Natural killer cell treated with Interleukin-12 subunit alpha and Interleukin-12 subunit beta and Interleukin-15 and Interleukin-18, amount 100 ng/mL, for 72 hours (primary cell): ENCODE results near the gene RCAN1. TPM values are rescaled to one million over a fixed set of nuclear protein-coding genes. Genes with fewer than 3 reads are reported as not detected.
"Not testable (repeated sequence)": the region's sequence is repeated elsewhere in the genome, so short reads cannot be mapped to it uniquely, and the experiment has no call there.

ENCODE experiments used
- ATAC-seq, 2 donors: fragments of 150-1000 bp; cut with Tn5 transposase in 1 of 2; sonication (Bioruptor Pico), chemical (Tn5 transposase) in 1 of 2; 2 replicates each; pipeline ENCODE4 v1.10.0; 2021
- DNase-seq: peaks from one replicate; pipeline ENCODE4 v3.0.0; 2022; ENCODE audit warnings: low spot score
- H3K27ac Mint-ChIP-seq, 2 donors: 1 replicate in 1 of 2; 2 replicates in 1 of 2; pipeline ENCODE4 v1.8.0; 2022; ENCODE audit warnings: mixed read lengths in 2 of 2, mild to moderate bottlenecking in 1 of 2, moderate library complexity in 1 of 2
- H3K27me3 Mint-ChIP-seq, 2 donors: 1 replicate in 1 of 2; 2 replicates in 1 of 2; pipeline ENCODE4 v1.8.0; 2022; ENCODE audit warnings: mixed read lengths in 2 of 2
- H3K36me3 Mint-ChIP-seq: one replicate; pipeline ENCODE4 v1.8.0; 2022; ENCODE audit warnings: mixed read lengths
- H3K4me1 Mint-ChIP-seq, 2 donors: 1 replicate in 1 of 2; 2 replicates in 1 of 2; pipeline ENCODE4 v1.8.0; 2022; ENCODE audit warnings: low read depth in 2 of 2, mixed read lengths in 2 of 2, mild to moderate bottlenecking in 1 of 2
- H3K4me3 Mint-ChIP-seq: one replicate; pipeline ENCODE4 v1.8.0; 2022; ENCODE audit warnings: mixed read lengths
- H3K9me3 Mint-ChIP-seq: 2 replicates; pipeline ENCODE4 v1.8.0; 2022; ENCODE audit warnings: mixed read lengths
- total RNA-seq, 2 donors: library from RNA; stranded (reverse); gene quantifications; one replicate each; pipeline ENCODE4 v1.2.3, GENCODE V29; 2022

Gene RCAN1
- total RNA-seq, 2 donors from 2014 or later, result 10.1 to 11.5 TPM

DNA sequence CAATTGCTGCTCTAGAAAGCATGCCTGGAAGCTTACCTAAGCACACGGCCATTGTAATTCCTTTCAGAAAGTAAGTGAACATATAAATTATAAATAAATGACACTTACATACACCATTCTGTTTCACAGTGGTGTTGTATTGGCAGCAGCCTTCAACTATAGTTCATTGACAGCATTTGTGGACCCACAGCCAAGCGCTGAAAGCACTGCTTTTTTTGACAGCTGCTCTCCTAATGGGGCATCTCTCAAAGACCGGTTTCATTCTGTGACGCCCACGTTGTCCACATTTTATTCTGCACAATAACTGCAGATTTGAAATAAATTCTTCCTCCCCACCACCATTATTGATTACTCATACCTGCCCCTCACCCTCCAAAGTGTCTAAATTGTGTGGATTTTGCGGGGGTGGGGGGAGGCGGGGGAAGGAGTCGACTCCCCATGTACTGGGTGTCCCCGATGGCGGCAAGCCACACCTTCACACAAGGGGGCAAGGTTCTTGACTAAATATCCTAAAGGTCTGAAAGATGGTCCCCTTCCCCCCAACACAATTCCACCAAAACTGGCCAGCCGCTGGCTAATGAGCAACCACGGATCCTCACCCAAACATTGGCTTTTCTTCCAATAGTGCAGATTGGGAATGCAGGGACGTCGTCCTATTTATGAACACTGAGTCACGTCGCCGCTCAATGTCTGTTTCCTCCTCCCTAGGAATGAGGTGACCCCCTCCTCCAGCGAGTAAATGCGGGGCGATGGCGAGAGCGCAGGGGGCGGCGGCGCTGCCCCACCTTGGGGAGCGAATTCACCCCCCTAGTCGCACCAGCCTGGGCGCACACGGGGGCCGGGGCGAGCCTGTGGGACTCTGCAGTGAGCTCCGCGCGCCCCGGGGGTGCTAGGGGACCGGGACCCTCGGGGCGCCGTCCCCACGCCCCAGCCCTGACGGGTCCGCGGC, 960 bp downstream of the RCAN1 start:
- H3K9me3 Mint-ChIP-seq, result no peaks in the 10 kb centered on the region
- peaks cover 26 to 32% of the 10 kb centered on the region in 2 donors for H3K4me1 Mint-ChIP-seq
- ATAC-seq (no peak), DNase-seq (no peak)
- H3K4me3 Mint-ChIP-seq, result peak overlapping the region; percentile 84
- H3K36me3 Mint-ChIP-seq, result no peaks in the 10 kb centered on the region
- H3K27me3 Mint-ChIP-seq, result peaks cover 0 to 4% of the 10 kb centered on the region in 2 donors
- peak overlapping the region; percentile 17 to 30 for H3K27ac Mint-ChIP-seq

DNA sequence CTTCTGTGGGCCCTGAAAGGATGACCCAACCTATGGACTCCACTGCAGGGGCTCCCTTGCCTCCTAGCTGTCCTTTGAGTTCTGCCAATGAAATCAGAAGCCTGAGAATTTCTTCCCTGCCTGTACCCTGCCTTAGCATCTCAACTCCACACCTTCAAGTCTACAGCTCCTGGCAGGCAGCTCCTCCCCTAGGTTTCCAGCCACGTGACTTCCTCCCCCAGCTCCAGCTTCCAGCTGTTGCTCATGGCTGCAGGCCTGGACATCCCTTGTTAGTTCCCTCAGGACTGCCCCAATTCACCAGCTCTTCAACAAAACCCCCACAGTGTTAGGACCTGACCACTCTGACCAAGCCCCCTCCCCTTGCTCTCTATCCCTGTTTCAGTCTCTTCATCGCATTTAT, 2.4 kb downstream of the RCAN1 start:
- Mint-ChIP-seq H3K27ac (peak overlapping the region in 1 of 2 donors; percentile 45), H3K4me3 (no peak overlapping the region), H3K9me3 (no peaks in the 10 kb centered on the region), H3K4me1 (peaks cover 26 to 32% of the 10 kb centered on the region in 2 donors), H3K36me3 (no peaks in the 10 kb centered on the region), H3K27me3 (peaks cover 0 to 4% of the 10 kb centered on the region in 2 donors)
- ATAC-seq (no peak), DNase-seq (no peak)

DNA sequence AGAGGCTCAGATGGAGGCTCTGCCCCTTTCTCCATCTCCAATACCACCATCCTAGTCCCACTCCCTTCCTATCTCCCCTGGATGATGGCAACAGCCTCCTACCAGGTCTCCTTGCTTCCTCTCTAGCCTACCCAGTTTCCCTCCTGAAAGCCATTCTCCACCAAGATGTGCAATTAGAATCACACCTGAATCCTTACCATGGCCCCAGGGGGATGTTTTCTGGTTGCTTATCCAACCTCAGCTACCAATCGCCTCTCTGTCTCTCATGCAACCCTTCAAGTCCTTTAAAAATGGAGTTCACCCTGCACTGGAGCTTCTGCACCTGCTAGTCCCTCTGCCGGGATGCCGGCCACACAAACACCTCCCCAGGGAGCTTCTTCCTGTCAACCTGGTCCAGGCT, 2.9 kb downstream of the RCAN1 start:
- Mint-ChIP-seq H3K4me1 (peaks cover 26 to 32% of the 10 kb centered on the region in 2 donors), H3K27ac (no peak overlapping the region), H3K9me3 (no peaks in the 10 kb centered on the region), H3K4me3 (no peak overlapping the region), H3K36me3 (no peaks in the 10 kb centered on the region), H3K27me3 (no peaks in the 10 kb centered on the region)
- DNase-seq, result no peak
- ATAC-seq, result no peak

DNA sequence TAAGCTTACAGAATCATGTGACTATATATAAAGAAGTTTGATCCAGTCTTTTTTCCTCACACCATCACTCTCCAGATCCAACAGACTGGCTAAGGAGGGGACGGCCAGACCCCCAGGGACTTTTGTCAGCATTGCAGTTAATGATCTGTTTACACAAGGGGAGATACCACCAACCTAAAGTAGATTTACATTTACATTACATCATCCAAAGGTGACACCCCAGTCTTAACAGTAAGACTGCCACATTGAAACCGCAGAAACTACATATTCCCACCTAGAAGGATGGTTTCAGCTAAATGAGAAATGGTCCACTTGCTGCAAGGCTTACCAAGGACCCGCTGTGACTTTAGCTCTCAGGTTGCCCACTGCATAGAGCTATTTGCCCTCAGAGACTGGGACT, 3.4 kb downstream of the RCAN1 start:
- no peaks in the 10 kb centered on the region for H3K36me3 Mint-ChIP-seq
- H3K27ac Mint-ChIP-seq, result no peak overlapping the region
- ATAC-seq, result no peak
- no peak overlapping the region for H3K4me3 Mint-ChIP-seq
- peaks cover 26 to 32% of the 10 kb centered on the region in 2 donors for H3K4me1 Mint-ChIP-seq
- H3K9me3 Mint-ChIP-seq, result no peaks in the 10 kb centered on the region
- no peaks in the 10 kb centered on the region for H3K27me3 Mint-ChIP-seq
- no peak for DNase-seq

DNA sequence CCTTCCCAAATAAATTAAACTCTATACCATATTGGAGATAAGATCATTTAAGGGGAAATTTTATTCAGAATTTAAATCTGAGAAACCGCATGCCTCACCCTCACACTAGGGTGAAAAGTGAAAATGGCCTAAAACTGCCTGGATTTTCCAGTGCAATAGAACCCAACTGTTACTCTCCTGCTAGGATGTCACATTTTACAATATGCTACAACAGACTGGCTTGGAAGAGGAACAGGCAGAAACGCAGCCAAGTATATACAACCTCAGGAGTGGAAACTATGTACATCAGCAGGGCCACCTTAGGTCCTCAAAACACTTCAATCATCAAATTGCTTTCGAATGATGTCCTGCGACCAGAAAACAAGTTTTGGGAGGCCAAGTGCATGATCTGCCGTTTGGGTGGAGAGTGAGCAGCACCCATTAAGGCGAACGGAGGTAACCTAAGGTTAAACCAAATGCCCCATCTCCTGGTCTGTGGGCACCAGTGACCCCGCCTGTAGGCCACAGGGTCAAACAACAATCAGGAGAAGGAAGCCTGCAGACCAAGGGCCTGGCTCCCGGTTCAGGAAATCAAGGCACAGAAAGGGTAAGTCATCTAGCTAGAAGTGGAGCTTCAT, 4.9 kb downstream of the RCAN1 start:
- no peak for DNase-seq
- Mint-ChIP-seq H3K9me3 (no peaks in the 10 kb centered on the region), H3K4me3 (no peak overlapping the region), H3K36me3 (no peaks in the 10 kb centered on the region), H3K27me3 (no peaks in the 10 kb centered on the region), H3K27ac (no peak overlapping the region), H3K4me1 (peaks cover 24 to 26% of the 10 kb centered on the region in 2 donors)
- ATAC-seq, result no peak

DNA sequence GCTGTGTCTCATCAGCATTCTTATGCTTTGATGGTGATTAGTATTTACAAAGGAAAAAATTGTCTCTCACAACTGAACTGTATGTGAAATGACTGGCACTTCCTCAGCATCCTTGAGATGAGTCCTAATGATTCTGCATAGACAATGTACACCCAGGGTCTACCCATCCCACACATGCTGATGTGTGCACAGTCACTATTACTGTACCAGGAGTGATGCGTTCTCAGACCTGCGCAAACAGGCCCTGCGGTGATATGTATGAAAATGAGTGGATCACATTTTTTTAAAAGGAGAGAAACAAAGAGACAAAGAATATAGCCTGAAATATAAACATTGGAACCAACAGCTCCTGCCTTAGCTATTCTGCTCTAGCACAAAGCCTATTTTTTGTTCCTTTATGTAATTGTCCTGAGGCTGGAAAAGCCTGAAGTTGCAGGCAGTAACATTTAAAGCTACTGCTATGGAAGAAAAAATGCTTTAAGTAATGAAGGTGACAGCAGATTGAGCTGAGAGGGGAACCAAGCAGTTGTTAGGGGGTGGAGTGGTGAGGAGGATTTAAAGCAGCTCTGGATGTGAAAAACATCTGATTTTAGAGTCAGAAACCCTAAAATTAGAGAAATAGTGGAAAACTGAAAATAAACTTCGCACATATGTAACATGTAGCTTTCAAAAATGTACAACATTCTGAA, 5.5 kb downstream of the RCAN1 start:
- Mint-ChIP-seq H3K4me3 (no peak overlapping the region), H3K27me3 (no peaks in the 10 kb centered on the region), H3K9me3 (no peaks in the 10 kb centered on the region), H3K27ac (no peak overlapping the region), H3K36me3 (no peaks in the 10 kb centered on the region), H3K4me1 (peaks cover 25 to 26% of the 10 kb centered on the region in 2 donors)
- no peak for DNase-seq
- ATAC-seq, result no peak

DNA sequence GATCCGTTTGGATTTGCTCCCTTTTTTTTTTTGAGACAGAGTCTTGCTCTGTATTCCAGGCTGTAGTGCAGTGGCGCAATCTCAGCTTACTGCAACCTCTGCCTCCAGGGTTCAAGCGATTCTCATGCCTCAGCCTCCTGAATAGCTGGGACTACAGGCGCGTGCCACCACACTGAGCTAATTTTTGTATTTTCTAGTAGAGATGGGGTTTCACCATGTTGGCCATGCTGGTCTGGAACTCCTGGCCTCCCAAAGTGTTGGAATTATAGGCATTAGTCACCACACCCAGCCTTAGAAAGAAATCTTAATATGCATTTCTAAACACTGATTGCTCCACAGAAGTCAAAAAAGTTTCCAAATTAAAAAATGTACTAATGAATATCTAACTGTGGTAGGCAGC, 7.5 kb downstream of the RCAN1 start:
- not testable (repeated sequence) for H3K27me3 Mint-ChIP-seq, DNase-seq, H3K27ac Mint-ChIP-seq, H3K9me3 Mint-ChIP-seq, H3K36me3 Mint-ChIP-seq, ATAC-seq, H3K4me3 Mint-ChIP-seq
- H3K4me1 Mint-ChIP-seq, result peaks cover 13 to 15% of the 10 kb centered on the region in 2 donors

DNA sequence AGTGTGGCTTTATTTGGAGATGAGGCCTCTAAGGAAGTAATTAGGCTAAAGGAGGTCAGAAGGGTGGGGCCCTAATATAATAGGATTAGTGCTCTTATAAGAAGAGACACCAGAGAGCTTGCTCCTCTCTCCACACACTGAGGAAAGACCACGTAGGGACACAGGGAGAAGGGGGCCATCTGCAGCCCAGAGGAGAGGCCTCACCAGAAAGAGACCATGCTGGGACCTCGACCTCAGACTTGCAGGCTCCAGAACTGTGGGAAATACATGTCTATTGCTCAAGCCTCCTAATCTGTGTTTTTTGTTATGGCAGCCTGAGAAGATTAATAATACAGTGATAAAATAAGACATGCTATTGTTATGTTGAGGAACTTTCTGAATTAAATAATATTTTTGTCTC, 8.3 kb downstream of the RCAN1 start:
- Mint-ChIP-seq H3K27ac (no peak overlapping the region), H3K4me3 (no peak overlapping the region), H3K36me3 (no peaks in the 10 kb centered on the region), H3K27me3 (no peaks in the 10 kb centered on the region), H3K4me1 (peaks cover 7 to 8% of the 10 kb centered on the region in 2 donors), H3K9me3 (no peaks in the 10 kb centered on the region)
- DNase-seq, result no peak
- ATAC-seq, result no peak

DNA sequence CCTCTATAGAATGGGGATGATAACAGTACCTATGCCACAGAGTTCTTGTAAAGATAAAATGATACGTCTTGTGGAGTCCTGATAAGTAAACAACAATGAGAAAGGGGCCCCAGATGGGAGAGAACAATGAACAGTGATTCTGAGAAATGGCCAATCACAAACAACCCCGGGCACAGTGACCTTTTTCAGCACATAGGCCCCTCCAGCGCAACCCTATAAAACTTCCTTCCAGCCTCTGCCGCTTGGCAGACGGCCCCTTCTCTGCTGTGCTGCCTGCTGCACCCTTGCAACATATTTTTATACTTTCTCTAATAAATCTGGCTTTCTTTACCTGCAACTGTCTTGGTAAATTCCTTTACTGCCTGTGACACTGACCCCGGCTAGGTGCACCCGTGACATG, 8.9 kb downstream of the RCAN1 start:
- H3K4me1 Mint-ChIP-seq, result peaks cover 5 to 7% of the 10 kb centered on the region in 2 donors
- ATAC-seq, result no peak
- H3K36me3 Mint-ChIP-seq, result no peaks in the 10 kb centered on the region
- no peak overlapping the region for H3K27ac Mint-ChIP-seq
- H3K4me3 Mint-ChIP-seq, result no peak overlapping the region
- H3K9me3 Mint-ChIP-seq, result no peaks in the 10 kb centered on the region
- H3K27me3 Mint-ChIP-seq, result no peaks in the 10 kb centered on the region
- no peak for DNase-seq

DNA sequence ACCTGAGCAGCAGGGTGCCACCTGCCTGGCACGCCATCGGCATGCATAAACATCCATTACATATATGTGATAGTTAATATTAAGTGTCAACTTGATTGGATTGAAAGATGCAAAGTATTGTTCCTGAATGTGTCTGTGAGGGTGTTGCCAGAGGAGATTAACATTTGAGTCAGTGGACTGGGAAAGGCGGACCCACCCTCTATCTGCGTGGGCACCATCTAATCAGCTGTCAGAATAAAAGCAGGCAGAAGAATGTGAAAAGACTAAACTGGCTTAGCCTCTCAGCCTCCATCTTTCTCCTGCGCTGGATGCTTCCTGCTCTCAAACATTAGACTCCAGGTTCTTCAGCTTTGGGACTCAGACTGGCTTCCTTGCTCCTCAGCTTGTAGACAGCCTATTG, 10.0 kb downstream of the RCAN1 start:
- not testable (repeated sequence) for DNase-seq, H3K27me3 Mint-ChIP-seq, H3K36me3 Mint-ChIP-seq, H3K27ac Mint-ChIP-seq, H3K4me1 Mint-ChIP-seq, H3K9me3 Mint-ChIP-seq, H3K4me3 Mint-ChIP-seq, ATAC-seq

DNA sequence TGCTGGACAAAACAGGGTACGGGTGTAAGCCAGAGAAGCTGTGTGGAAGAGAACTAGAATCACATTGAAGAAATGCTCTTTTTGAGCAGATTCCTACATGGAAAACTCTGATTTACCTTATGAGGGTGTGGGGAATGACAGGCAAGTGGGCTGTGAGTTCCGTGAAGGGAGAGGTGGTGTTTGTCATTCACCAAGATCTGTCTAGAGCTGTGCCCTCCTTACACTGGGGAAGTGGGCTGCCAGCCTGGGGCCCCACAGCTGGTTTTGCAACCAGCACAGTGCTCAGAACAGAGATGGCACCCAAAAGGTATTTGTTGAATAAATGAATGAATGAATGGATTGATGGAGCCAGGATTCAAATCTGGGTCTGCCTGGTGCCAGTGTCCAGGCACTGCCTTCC, 10.4 kb downstream of the RCAN1 start:
- H3K27me3 Mint-ChIP-seq, result no peaks in the 10 kb centered on the region
- peaks cover 5 to 8% of the 10 kb centered on the region in 2 donors for H3K4me1 Mint-ChIP-seq
- no peak overlapping the region for H3K4me3 Mint-ChIP-seq
- H3K9me3 Mint-ChIP-seq, result no peaks in the 10 kb centered on the region
- no peak overlapping the region for H3K27ac Mint-ChIP-seq
- H3K36me3 Mint-ChIP-seq, result no peaks in the 10 kb centered on the region
- no peak for ATAC-seq
- DNase-seq, result no peak

DNA sequence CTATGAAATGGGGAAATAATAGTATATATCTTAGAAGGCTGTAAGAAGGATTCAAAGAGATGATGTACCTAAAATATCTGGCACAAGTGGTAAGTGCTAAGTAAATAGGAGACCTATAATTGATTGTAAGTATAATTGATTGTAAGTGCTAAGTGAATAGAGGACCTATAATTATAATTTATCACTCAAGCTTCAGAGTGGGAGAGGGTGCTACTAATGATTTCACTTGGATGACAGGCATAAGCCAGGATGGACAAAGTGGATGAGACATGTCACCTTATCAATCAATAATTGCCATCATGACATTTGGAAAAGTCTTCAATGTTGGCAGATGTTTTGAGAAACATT, 11.2 kb downstream of the RCAN1 start:
- no peak for ATAC-seq
- H3K36me3 Mint-ChIP-seq, result no peaks in the 10 kb centered on the region

DNA sequence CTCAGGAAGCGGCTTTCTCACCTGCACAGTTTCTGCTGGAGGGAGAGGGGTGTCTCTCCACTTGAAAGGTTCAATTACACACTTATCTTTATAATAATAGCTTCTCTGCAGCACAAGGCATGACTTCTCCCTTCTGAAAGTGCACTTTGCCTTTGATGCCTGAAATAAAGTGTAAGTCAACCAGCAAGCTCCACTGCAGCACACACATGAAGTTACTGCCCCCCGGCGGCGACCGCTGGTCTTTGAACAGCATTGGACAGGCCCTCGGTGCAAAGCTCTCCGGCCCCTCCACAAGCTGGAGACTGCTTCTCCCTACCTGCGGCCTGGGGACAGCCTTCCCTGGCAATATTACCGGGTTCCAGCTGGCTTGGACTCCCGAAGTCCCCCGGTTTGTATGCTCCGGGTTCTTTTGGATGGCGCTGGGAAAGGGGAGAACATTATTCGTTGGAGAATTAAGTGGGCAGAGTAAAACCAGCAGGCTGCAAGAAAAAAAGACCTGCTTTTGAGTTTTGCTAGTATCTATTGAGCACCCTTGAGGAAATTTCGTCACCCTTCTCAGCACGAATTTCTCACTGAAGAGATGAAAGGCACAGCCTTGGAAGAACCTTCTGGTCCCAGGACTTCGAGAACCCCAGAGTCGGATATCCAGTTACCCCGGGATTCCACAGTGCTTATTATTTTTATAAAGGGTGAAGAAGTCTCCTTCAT, 11.8 kb downstream of the RCAN1 start:
- no peaks in the 10 kb centered on the region for H3K36me3 Mint-ChIP-seq
- H3K9me3 Mint-ChIP-seq, result no peaks in the 10 kb centered on the region
- ATAC-seq, result peak; percentile 72 to 79
- peaks cover 5 to 8% of the 10 kb centered on the region in 2 donors for H3K4me1 Mint-ChIP-seq
- H3K4me3 Mint-ChIP-seq, result no peak overlapping the region
- H3K27ac Mint-ChIP-seq, result no peak overlapping the region
- H3K27me3 Mint-ChIP-seq, result no peaks in the 10 kb centered on the region
- no peak for DNase-seq

More for the DNA sequence above, 11.2 kb downstream of the RCAN1 start:
- Mint-ChIP-seq H3K9me3 (no peaks in the 10 kb centered on the region), H3K27me3 (no peaks in the 10 kb centered on the region), H3K4me1 (peaks cover 5 to 8% of the 10 kb centered on the region in 2 donors), H3K27ac (no peak overlapping the region), H3K4me3 (no peak overlapping the region)
- DNase-seq, result no peak
